NOMO-1 treated with dmso at 0.1 percent for 144 hours (cell line): Measurements from ENCODE around the gene TTC39A.

Experiments used
- DNase-seq: peaks from one replicate; lab custom pipeline; 2025; ENCODE audit not compliant: unreplicated experiment; lab: John Stamatoyannopoulos, UW

The TTC39A gene

GRCh38 chr1:51316113-51316845 is 14.1 kb downstream of the TTC39A start:
- no peak for DNase-seq

DNA sequence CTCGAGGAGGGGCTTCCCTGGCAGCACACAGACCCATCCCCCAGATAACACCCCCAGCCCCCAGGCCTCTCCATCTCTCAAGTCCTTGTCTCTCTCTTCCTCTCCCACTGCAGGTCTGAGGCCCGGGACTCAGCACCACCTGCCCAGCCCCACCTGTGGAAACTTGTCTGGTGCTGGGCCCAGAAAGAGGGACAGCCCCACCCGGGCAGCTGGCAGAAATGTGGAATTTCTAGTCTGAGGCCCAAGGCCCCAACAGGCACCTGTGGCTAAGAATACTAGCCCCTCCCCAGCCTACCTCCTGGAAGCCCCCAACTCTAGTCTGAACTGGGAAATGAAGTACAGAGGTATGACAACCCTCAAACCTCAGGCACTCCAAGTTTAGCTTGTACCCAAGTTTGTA is 15.4 kb downstream of the TTC39A start:
- no peak for DNase-seq

DNA sequence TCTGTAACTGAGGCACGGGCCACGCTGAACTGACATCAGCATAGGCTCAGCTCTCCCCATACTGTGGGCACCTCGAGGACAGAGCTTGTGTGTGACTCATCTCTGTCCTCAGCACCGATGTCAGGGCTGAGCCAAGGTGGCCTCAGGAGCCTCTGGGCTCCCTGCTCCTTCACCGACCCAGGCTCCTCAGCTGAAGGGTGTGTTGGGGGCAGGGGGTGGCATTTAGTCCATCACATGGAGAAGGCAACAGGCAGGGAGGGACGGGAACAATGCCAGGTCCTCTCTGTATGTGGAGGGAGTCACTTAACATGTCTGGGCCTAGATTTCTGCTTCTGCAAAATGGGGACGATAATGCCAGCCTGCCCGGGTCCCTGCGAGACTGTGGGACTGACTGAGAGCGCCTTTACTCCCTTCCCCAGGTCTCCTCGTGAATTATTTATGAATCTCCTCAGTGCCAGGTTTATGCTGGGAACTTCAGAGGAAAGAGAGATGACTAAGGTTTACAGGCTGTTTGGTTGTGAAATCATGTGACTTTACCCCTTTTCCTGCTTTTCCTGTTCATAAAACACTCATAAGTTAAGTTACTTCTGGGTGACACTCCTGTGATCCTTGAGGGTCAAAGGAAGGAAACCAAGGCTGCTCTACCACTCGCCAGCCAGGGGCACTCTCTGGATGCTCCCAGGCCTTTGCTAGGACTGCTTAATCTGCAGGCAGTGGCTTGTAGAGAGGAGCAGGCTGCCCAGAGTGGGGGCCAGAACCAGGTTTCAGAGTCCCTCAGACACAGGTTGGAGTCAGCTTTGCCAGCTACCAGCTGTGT is 16.2 kb downstream of the TTC39A start:
- no peak for DNase-seq

- no peak for DNase-seq
These were observed 17.0 kb downstream of the TTC39A start for GRCh38 chr1:51313268-51313852.

DNA sequence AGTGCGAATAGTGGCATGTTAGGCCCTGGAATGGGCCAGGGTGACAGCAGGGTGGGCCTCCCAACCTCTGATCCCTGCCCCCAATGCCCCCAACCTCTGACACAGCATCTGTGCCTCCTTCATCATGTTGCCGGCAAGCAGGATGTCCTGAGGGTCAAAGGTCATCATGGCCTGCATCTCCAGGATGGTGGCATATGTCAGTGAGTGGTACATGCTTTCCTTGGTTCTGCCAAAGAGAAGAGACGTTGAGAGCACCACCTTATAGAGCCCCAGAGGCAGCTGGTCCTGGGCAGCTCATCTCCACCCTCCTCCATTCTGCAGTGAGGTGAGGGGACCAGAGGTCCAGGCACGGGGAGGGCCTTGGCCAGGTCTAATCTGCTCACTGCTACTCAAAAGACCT is 17.6 kb downstream of the TTC39A start:
- no peak for DNase-seq

- no peak for DNase-seq
These were observed 18.5 kb downstream of the TTC39A start for GRCh38 chr1:51311826-51312225.

DNA sequence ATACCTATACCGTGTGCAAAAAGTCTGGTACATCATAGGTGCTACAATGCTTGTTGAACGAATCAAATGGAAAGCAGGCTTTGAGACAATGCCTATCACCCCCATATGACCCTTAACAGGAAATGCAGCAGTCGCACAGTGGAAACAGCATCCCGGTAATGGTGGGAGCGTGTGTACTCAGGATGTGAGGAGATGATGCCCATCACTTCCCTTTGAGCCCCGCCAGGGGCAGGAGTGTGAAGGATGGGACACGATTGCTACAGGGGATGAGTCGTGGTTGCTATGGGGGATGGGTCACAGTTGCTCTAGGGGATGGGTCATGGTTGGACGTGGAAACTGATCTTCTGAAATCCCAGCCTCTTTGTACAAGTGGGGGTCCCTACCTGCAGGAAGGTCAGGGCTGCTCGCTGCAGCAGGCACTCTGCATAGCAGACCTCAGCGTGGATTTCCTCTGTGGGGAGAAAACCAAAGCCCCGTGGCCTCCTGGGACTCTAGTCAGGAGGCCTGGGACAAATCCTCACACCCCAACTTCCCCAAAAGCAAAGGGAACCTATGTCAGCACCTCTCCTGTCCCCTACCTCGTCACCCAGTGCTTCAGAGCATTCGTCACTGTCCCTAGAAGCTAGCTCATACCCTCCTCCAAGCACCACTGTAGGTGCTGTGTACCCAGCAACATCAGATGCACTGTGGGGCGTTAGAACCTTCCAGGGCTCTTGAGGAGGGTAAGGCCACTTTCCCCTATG is 19.3 kb downstream of the TTC39A start:
- DNase-seq = no peak

GRCh38 chr1:51309291-51309690 is 21.1 kb downstream of the TTC39A start:
- DNase-seq = no peak

DNA sequence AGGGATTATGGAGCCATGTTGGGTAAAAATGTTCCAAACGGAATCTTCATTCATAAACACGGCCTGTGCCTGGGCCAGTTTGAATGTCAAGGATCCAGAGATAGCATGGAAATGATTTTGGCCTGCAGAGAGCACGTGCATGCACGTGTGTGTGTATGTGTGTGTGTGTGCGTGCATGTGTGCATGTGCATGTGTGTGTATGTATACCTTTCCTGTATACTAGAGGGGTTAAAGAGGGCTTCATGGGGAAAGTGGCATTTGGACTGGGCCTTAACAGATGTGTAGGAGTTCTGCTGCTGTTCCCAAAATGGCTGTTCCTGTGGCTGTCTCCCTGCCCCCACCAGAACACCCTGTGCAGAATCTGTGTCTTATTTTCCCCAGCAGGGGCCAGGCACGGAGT is 21.7 kb downstream of the TTC39A start:
- no peak for DNase-seq

GRCh38 chr1:51306950-51307349 is 23.4 kb downstream of the TTC39A start:
- DNase-seq = no peak

- no peak for DNase-seq
These were observed 25.0 kb downstream of the TTC39A start for GRCh38 chr1:51305371-51305823.

GRCh38 chr1:51304360-51304759 is 26.0 kb downstream of the TTC39A start:
- no peak for DNase-seq

DNA sequence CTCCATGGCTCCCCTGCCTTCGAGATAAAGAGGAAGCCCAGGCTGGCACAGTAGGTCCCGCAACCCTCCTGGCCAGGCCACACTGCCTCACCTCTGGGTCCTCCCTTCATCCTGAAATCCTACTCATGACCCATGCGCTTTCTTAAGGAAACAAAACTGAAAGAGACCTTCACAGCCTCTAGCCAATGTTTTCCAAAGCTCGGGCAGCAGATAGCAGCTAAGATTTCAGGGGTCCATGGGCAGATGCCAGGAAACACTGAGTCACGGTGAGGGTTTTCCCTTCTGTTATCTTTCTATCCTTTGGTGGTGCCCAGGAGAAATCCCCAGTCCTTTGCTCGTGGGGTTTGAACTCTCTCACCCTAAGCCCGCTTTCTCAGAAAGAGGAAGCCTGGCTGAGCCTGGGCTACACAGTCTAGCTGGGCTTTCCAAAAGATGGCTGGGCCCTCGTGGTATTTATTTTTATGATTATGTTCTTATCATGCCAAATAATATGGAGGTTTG is 26.6 kb downstream of the TTC39A start:
- no peak for DNase-seq

DNA sequence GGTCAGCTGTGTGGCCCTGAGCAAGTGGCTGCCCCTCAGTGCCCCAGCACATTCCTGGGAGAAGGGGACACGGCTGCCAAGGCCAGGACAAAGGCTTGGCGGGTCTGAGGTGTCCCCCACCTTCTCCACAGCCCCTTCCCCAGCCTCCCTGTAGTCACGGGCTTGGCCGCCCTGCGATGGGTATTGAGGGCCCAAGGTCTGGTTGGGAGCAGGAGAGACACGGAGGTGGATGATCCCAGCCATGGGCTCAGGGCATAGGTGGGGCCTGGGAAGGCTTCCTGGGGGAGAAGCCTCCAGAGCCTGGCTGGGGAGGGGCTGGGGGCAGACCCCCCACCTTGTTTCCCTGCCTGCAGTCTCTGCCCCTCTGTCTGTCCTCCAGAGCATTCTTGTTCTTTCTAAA is 27.0 kb downstream of the TTC39A start:
- DNase-seq = no peak

DNA sequence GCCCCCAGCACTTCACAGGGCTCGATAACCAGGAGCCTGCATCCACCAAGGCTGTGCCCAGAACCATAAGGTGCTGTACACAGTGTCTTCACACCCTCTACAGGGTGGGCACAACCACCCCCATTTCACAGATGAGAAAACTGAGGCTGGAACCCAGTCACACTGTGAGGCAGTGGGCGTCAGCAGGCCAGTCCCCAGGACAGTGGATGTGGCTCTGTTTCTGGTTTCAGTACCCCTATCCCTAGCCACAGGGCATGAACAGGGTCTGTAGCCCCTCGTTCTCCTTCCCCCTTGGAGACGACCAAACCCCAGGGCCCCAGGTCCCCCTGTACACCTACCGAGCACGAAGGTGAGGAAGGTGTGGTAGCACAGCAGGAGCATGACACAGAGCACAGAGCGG is 27.6 kb downstream of the TTC39A start:
- no peak for DNase-seq

- DNase-seq = no peak
These were observed 28.1 kb downstream of the TTC39A start for GRCh38 chr1:51302270-51302669.

- no peak for DNase-seq
These were observed 28.6 kb downstream of the TTC39A start for GRCh38 chr1:51301844-51302162.

DNA sequence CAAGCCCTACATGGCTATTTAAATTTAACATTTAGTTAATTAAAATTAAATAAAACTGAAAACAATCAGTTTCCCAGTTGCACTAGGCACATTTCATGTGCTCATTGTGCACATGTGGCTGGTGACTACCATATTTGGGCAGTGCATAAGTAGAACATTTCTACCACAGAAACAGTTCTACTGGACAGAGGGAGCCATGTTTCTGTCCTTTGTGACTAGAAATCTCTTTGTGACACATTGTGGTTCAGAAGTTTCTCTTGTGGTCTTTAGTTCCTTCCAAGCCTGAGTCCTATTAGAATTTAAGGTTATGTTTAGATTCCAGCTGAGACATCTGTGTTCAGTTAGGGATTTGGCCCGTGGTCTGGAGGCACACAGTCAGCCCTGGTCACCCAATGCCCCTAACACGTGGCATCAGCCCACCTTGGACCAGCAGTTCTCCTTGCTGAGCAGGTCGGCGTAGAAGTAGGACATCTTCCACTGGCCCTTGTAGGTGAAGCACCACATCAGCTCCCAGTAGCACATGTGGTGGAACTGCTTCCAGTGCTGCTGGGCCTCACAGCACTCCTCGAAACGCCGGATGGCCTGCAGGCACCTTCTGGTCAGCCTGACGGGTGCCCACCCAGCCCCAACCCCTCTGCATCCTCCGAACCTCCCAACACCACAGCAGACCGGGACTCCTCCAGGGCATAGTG is 29.1 kb downstream of the TTC39A start:
- DNase-seq = no peak

GRCh38 chr1:51299981-51300670 is 30.2 kb downstream of the TTC39A start:
- no peak for DNase-seq
